HG03342 (cell line): ENCODE measurements around the gene WASHC3.

Experiments used
- ATAC-seq: cut with Tn5 transposase; IDR thresholded peaks from one replicate; pipeline ENCODE4 v1.9.1; 2021; ENCODE audit warnings: mild to moderate bottlenecking, moderate library complexity; ENCODE audit not compliant: unreplicated experiment

The WASHC3 gene

GRCh38 chr12:101982307-101982706, 79.5 kb downstream of the WASHC3 start:
- no peak for ATAC-seq

GRCh38 chr12:101981868-101982267, 79.9 kb downstream of the WASHC3 start:
- no peak for ATAC-seq

GRCh38 chr12:101968770-101969169, 93.0 kb downstream of the WASHC3 start:
- no peak for ATAC-seq

- no peak for ATAC-seq
Observed at GRCh38 chr12:101967506-101967905, 94.3 kb downstream of the WASHC3 start.

GRCh38 chr12:101966496-101966895, 95.3 kb downstream of the WASHC3 start:
- no peak for ATAC-seq

- ATAC-seq, result no peak
Observed at GRCh38 chr12:101963697-101964096, 98.1 kb downstream of the WASHC3 start.
